SU-DHL-6 (cell line): ENCODE measurements around the gene TIGIT.

Experiments
- H2AFZ ChIP-seq: fragments of 200-600 bp; sonication (generic); 2 replicates; pipeline ENCODE4 v1.6.1; 2014; ENCODE audit warnings: low read depth, mild to moderate bottlenecking, moderate library complexity, mixed read lengths, antibody characterized with exemption, low read length; ENCODE audit not compliant: severe bottlenecking
- H3F3A ChIP-seq: fragments of 200-600 bp; shearing (Covaris generic); 2 replicates; pipeline ENCODE4 v1.6.0; 2016; ENCODE audit warnings: antibody characterized with exemption, mild to moderate bottlenecking; ENCODE audit not compliant: insufficient read depth
- H3K27ac ChIP-seq: fragments of 200-600 bp; sonication (generic); 2 replicates; pipeline ENCODE4 v1.5.1; 2016; ENCODE audit warnings: low read depth, mild to moderate bottlenecking, low read length, moderate library complexity, mixed read lengths
- H3K27me3 ChIP-seq: fragments of 200-600 bp; sonication (generic), shearing (Covaris generic); 2 replicates; pipeline ENCODE4 v1.6.0; 2014; ENCODE audit warnings: mild to moderate bottlenecking, low read length
- H3K36me3 ChIP-seq: fragments of 200-600 bp; sonication (generic); 2 replicates; pipeline ENCODE4 v1.6.1; 2014; ENCODE audit warnings: mild to moderate bottlenecking, low read length, mixed read lengths
- H3K4me2 ChIP-seq: fragments of 300-600, 200-600 bp; shearing (Covaris generic), sonication (generic); 2 replicates; pipeline ENCODE4 v1.6.0; 2014; ENCODE audit warnings: low read length, low read depth, mild to moderate bottlenecking; ENCODE audit not compliant: poor library complexity, severe bottlenecking
- H3K4me3 ChIP-seq: fragments of 200-600 bp; sonication (generic); 2 replicates; pipeline ENCODE4 v1.5.1; 2014; ENCODE audit warnings: antibody characterized with exemption, low read length, mild to moderate bottlenecking, mixed read lengths; ENCODE audit not compliant: insufficient read depth, poor library complexity, severe bottlenecking
- H3K79me2 ChIP-seq: fragments of 200-600 bp; sonication (generic); 2 replicates; pipeline ENCODE4 v1.6.1; 2014; ENCODE audit warnings: mild to moderate bottlenecking, low read length, moderate library complexity; ENCODE audit not compliant: insufficient read depth
- H3K9ac ChIP-seq: fragments of 200-600 bp; sonication (generic); 2 replicates; pipeline ENCODE4 v1.7.0; 2014; ENCODE audit warnings: mild to moderate bottlenecking, low read length
- H3K9me2 ChIP-seq: fragments of 200-600 bp; sonication (generic); replicated peaks from 2 replicates; pipeline ENCODE4 v1.6.1; 2014; ENCODE audit warnings: low read length; ENCODE audit not compliant: insufficient read depth
- H3K9me3 ChIP-seq: fragments of 200-600 bp; sonication (generic); 2 replicates; pipeline ENCODE4 v1.6.1; 2014; ENCODE audit warnings: low read length, mixed read lengths; ENCODE audit not compliant: insufficient read depth
- H4K20me1 ChIP-seq: fragments of 200-600 bp; sonication (generic); 2 replicates; pipeline ENCODE4 v1.6.1; 2014; ENCODE audit warnings: low read depth, mild to moderate bottlenecking, antibody characterized with exemption, low read length, moderate library complexity, mixed read lengths
- EZH2phosphoT487 ChIP-seq: fragments of 200-600 bp; sonication (generic), shearing (Covaris generic); conservative IDR thresholded peaks from 2 replicates; pipeline ENCODE4 v1.6.1; 2018; ENCODE audit warnings: mild to moderate bottlenecking, antibody characterized with exemption, low read length, moderate library complexity, mixed read lengths
- TF ChIP-seq, protein P1 (sequence below): fragments of 200-600 bp; sonication (generic); IDR thresholded peaks from one replicate; pipeline ENCODE4 v1.5.1; 2017; ENCODE audit warnings: antibody characterized with exemption, mild to moderate bottlenecking, low read length, moderate library complexity; ENCODE audit not compliant: insufficient read depth, poor library complexity, severe bottlenecking

The TIGIT gene

DNA sequence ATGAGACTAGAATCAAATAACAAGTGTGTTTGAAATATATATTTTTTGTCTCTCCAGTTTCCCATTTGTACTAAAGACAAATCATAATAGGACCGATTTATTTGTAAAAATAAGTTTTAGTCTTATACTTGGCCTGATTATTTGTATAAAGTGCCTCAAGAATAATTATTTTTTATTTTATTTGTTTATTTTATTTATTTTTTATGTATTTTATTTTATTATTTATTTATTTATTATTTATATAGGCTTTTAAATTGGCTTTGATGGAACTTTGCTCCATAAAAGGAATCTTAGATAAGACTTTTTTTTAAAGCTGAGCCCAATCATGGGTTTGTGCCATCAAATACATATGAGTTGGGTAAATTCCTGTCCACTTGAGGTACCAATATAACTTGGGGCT, 34.3 kb upstream of the TIGIT start:
- H3K9me2 ChIP-seq, result no peaks in the 10 kb centered on the region
- no peaks in the 10 kb centered on the region for H3K27me3 ChIP-seq
- TF ChIP-seq, protein P1, sequence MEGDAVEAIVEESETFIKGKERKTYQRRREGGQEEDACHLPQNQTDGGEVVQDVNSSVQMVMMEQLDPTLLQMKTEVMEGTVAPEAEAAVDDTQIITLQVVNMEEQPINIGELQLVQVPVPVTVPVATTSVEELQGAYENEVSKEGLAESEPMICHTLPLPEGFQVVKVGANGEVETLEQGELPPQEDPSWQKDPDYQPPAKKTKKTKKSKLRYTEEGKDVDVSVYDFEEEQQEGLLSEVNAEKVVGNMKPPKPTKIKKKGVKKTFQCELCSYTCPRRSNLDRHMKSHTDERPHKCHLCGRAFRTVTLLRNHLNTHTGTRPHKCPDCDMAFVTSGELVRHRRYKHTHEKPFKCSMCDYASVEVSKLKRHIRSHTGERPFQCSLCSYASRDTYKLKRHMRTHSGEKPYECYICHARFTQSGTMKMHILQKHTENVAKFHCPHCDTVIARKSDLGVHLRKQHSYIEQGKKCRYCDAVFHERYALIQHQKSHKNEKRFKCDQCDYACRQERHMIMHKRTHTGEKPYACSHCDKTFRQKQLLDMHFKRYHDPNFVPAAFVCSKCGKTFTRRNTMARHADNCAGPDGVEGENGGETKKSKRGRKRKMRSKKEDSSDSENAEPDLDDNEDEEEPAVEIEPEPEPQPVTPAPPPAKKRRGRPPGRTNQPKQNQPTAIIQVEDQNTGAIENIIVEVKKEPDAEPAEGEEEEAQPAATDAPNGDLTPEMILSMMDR, result no peak
- TF ChIP-seq EZH2phosphoT487, result no peak
- H4K20me1 ChIP-seq, result no peaks in the 10 kb centered on the region
- H3K4me2 ChIP-seq, result no peak overlapping the region
- peaks cover 14% of the 10 kb centered on the region; the same call in 1 of the 2 replicates for H3K9me3 ChIP-seq
- no peak overlapping the region for H3K9ac ChIP-seq
- H3K27ac ChIP-seq, result no peak overlapping the region
- no peaks in the 10 kb centered on the region for H3K79me2 ChIP-seq
- no peak overlapping the region for H3K4me3 ChIP-seq
- no peak overlapping the region for H2AFZ ChIP-seq
- H3K36me3 ChIP-seq, result 0 out of 2 replicates have a peak, but pooled peaks cover 2% of the 10 kb centered on the region
- no peaks in the 10 kb centered on the region for H3F3A ChIP-seq

DNA sequence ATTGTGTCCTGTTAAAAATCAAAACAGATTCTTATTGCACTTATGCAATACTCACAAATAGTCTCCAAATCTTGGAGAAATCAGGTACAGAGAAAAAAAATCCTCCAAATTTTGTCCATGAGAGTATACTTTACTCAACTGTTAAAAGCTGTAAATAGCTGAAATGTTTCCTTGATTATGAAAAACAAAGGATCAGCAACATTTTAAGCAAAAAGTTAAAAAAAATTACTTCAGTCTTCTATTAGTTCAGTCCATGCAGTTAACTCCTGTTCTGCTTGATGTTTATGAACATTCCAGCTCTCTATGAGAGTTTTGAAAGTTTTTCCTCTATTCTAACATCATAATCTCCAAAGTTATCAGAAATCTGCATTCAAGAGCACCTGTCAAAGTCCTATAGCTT, 33.7 kb upstream of the TIGIT start:
- Histone ChIP-seq H3F3A (no peaks in the 10 kb centered on the region), H3K27me3 (no peaks in the 10 kb centered on the region)

DNA sequence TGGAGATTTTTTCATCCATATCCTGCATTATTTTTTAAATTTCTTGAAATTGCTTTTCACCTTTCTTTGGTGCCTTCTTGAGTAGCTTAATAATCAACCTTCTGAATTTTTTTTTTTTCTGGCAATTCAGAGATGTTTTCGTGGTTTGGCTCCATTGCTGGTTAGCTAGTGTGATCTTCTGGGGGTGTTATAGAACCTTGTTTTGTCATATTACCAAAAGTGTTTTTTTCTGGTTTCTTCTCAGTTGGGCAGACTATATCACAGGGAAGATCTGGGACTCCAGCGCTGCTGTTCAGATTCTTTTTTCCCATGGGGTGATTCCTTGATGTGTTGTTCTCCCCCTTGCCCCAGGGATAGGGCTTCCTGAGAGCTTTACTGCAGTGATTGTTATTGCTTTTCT, 23.8 kb upstream of the TIGIT start:
- TF ChIP-seq EZH2phosphoT487, result no peak
- TF ChIP-seq, protein P1, result no peak
- Histone ChIP-seq H3K9ac (no peak overlapping the region), H3K4me2 (no peak overlapping the region), H2AFZ (no peak overlapping the region), H3K9me2 (no peaks in the 10 kb centered on the region), H3K27me3 (no peaks in the 10 kb centered on the region), H3F3A (no peaks in the 10 kb centered on the region), H3K27ac (no peak overlapping the region), H3K79me2 (no peaks in the 10 kb centered on the region), H3K4me3 (no peak overlapping the region), H3K9me3 (no peaks in the 10 kb centered on the region), H4K20me1 (no peaks in the 10 kb centered on the region), H3K36me3 (no peaks in the 10 kb centered on the region)

More for the DNA sequence above, 33.7 kb upstream of the TIGIT start:
- no peak overlapping the region for H3K4me3 ChIP-seq
- TF ChIP-seq EZH2phosphoT487, result no peak
- TF ChIP-seq, protein P1, result no peak
- no peaks in the 10 kb centered on the region for H3K9me2 ChIP-seq
- H3K79me2 ChIP-seq, result no peaks in the 10 kb centered on the region
- no peaks in the 10 kb centered on the region for H4K20me1 ChIP-seq
- H3K4me2 ChIP-seq, result no peak overlapping the region
- H3K9ac ChIP-seq, result no peak overlapping the region
- H2AFZ ChIP-seq, result no peak overlapping the region
- peaks cover 14% of the 10 kb centered on the region; the same call in 1 of the 2 replicates for H3K9me3 ChIP-seq
- no peak overlapping the region for H3K27ac ChIP-seq
- H3K36me3 ChIP-seq, result 0 out of 2 replicates have a peak, but pooled peaks cover 2% of the 10 kb centered on the region
